GM18858 (cell line): ENCODE data around the gene MLST8.
A peak's percentile ranks its signal among the peaks of the same experiment; 100 is the strongest.
"Not testable (repeated sequence)": the region's sequence is repeated elsewhere in the genome, so short reads cannot be mapped to it uniquely, and the experiment has no call there.

Source experiments
- ATAC-seq: cut with Tn5 transposase; IDR thresholded peaks from one replicate; pipeline ENCODE4 v1.9.1; 2021; ENCODE audit not compliant: unreplicated experiment

MLST8 gene

DNA sequence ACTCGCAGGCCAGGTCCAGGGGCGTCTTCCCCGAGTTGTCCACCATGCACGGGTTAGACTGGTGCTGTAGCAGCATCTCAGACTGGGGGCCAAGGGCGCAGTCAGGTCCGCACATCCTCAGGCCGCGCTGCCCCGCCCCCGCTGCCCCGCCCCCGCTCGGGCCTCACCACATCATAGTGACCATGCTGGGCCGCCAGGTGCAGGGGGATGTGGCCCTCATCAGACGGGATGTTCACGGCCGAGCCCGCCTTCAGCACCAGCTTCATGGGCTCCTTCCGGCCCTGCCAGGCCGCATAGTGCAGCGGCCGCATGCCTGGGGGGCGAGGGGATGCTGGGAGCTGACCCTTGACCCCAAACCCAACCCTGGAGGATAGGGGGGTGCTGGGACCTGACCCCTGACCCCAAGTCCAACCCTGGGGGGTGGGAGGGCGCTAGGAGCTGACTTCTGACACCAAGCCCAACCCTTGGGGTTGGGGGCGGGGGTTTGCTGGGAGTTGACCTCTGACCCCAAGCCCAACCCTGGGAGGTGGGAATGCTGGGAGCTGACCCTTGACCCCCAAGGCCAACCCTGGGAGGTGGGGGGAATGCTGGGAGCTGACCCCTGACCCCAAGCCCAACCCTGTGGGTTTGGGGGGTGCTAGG is 15.9 kb upstream of the MLST8 start:
- no peak for ATAC-seq

DNA sequence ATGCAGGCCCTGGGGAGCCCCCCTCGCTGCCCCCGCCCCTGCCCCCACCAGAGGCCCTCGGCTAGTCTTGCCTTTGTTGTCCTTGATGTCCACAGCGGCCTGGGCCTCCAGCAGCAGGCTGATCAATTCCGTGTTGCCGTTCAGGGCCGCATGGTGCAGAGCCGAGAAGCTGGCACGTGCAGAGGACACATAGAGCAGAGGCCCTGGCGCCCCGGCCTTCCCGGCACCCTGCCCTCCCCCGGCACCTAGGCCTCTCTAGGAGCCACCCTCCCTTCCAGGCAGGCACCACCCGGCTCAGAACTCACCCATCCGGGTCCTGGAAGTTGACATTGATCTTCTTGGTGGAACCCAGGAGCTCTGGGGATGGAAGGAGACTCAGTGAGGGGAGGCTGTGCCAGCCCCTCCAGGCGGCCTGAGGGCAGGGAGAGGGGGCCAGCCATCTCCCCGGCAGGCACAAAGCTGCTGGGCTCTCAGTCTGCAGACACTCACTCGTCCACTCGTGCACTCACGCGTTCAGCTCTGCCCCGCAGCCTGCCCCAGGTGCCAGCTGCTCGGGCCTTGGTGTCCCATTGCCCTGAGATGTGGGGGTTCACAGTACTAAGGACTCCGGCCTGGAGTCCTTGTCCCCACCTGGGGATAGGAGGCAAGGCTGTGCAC is 15.1 kb upstream of the MLST8 start:
- no peak for ATAC-seq

DNA sequence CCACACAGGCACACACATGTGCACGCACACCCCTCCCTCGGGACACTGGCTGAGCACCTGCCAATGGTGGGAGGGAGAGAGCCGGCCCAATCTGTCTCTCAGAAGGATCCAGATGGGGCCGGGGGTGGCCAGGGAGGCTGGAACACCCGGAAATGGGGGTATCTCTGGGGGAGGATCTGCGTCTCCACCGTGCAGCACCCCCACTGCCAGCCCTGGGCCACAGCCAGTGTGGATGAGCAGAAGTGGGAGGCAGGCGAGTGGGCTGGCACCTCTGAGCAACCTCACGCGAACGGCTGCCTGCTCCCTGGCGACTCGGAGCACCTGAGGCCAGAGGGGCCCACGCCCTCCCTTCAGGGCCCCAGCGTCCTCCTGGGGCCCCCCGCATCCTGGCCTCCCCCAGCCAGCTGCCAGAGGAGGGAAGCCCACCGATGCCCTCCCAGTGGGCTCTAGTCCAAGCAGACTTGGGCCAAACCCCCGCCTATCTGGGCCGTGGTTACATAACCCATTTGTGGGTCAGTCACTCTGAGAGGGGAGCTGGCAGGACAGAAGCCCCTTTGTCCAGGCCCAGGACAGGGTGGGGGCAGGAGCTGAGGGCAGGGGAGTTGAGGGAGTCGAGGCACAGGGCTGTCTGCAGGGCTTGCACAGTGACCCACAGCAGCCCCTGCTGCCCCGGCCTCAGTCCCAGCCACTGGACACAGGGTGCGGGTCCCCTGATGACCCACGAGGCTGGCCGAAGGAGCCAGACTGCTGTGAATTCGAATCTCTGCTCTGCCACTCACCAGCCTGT is 14.4 kb upstream of the MLST8 start:
- no peak for ATAC-seq

DNA sequence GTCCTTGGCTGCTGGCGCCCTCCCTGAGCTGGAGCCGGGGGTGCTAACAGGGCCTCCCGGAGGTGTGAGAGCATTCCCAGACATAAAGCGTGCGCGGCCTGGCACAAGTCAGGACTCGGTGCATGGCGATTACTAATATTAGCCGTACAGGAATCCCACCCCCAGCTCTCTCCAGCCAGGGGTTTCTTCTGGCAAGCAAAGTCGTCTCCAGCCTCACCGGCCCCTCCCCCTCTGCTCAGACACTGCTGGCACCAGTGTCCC is 13.9 kb upstream of the MLST8 start:
- ATAC-seq: no peak

DNA sequence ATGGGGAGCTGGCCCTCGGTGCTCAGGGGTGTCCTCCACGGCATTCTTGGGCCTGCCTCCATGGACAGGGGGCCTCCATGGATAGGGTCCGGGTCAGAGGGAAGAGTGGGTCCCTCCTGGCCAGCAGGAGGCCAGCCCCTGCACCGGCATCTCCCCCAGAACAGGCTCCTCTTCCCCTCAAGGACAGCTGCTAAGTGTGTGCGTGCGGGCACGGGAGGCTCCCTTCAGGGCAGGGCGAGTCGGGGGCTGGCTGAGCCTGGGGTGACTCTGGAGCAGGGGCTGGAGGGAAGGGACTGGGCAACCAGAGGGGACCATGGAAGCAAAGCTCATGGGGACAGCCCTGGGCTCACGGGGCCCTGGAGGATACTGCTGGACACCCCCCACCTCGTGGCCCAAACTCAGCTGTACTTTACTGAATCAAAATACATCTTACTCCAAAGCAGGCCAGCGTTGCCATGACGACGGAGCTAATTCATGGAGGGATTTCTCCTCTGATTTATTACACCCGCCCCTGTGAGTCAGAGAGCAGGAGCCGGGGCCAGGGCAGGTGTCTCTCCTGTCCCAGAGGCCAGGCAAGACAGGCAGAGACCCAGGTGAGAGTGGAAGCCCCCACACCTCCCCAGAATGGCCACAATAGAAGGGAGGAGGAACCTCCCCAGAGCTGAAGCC is 11.0 kb upstream of the MLST8 start:
- ATAC-seq: no peak

DNA sequence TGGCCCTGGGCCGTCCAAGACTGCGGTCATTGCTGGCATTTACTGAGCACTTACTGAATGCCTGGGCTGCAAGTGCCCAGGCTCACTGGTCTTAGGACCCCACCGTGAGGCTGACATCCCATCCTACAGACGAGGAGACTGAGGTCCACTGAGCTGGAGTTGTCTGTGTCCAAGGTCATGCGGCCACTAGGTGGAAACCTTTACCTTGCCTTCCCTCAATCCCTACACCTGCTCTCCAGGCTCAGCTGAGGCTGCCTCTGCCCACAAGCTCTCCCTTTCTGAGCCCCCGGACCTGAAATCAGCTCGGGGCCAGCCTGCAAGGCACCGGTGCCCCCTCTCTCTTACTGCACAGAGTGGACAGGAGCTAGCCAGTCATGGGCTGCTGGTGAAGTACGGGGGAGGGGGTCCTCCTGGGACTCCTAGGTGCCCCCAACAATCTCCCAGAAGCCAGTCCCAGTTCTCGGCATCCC is 10.4 kb upstream of the MLST8 start:
- no peak for ATAC-seq

DNA sequence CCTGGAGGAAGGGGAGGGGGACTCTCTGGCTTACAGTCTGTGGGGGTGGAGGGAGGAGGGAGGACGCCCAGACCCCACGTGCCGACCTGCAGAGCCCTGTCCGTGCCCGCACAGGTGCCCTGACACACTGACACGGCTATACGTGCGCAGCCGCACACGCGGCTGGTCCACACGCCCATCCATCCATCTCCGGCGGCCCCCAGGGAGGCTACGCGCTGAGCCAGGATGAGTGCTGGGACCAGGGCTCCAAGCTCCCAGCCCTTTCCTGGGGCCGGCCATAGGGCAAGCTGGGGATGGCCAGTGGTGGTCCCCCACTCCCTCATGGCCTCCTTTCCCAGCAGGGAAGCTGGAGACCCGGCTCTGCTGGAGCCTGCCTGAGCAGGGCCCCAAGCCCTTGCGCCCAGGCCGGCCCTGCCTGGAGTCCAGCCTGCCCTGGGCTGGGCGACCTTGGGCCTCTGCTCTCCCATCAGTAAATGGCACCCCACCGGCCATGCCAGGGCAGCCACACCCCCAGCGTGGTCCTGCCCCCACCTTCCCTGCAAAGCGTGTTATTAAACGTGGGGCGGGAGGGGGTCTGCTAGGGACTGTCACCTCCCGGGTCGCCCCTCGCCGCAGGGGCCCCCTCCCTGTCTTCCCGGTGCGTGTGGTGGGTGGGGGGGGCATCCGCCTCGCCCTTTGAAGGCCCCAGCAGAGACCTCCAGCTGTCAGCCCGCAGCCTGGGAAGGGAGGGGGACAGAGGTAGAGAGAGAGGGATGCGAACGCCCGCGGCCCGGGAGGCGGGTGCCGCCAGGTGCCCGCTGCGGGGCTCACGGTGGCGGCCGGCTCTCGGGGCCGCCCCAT is 9.7 kb upstream of the MLST8 start:
- no peak for ATAC-seq

DNA sequence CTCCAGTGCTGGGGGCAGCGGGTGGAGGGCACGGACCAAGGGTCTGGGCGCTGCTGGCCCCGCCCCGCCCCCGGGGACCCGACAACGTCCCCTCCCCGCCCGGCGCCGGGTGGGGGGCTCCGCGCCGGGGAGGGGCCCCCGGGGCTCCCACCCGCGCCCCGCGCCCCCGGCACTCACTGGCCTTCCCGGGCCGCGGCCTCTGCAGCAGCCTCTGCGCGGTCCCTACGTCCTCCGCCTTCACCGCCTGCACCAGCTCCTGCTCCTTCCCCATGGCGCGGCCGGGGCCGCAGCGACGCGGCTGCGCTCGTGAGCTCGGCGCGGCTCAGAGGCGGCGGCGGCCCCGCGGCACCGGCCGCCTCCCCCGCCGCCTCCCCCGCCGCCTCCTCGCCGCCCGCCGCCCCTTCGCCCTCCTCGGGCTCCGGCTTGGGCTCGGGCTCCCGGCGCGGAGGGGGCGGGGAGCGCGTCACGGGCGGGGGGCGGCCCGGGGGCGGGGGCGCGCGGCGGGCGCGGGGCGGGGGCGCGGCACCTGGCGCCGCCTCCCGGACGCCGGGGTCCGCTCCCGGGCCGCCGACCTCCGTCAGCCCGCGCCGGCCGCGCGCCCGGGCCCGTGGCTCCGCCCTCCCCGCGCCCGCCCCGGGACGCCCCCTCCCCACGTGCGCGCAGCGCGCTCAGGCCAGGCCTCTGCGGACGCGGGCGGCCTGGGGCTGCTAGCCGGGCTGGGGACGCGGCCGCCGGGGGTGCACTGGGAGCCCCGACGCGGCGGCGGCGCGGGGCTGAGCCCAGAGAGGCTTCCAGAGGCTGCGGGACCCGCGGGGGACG is 8.9 kb upstream of the MLST8 start, which contains the start of gene CASKIN1:
TSS of gene CASKIN1 (minus strand) at position 444 of the 819 bp plus-strand sequence. CDS start at position 271, 173 bp downstream.
- ATAC-seq: no peak

DNA sequence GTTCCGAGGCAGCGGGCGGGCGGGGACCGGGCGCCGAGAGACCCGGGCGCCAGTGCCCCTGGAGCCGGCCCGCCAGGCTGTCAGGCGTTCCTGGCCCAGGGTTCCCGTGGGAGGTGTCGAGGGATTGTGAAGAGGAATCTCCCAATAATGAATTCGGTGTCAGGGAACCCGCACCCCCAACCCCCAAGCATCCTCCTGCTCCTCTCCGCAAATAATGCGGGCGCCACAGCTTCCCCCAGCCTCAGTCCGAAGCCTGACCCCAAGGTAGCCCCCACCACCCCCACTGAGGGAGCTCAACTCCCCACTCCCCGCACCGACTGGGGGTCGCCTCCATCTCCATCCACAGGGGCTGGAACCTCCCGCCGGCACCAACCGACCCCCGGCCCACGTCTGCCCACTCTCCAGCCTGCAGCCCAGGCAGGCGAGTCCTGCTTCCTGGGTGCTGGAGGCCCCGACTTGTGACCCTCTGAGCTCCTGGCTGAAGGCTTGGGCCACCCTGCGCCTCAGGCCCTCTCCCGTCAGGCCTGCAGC is 8.2 kb upstream of the MLST8 start:
- no peak for ATAC-seq

DNA sequence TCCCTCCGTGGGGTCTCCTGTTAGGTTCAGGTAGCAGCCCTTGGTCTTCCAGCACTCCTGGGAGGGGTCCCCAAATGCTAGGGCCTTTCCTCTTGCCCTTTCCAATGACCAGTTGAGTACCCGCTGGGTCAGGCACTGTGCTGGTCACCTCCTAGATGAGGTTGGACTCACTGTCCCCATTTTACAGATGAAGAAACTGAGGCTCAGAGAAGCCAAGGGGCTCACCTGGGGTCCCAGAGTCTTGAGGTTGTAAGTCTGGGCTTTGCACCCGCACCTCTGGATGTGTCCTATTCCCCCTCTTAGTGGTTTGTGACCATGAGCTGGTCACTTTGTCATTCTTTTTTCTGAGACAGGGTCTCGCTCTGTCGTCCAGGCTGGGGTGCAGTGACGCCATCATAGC is 7.5 kb upstream of the MLST8 start:
- no peak for ATAC-seq

DNA sequence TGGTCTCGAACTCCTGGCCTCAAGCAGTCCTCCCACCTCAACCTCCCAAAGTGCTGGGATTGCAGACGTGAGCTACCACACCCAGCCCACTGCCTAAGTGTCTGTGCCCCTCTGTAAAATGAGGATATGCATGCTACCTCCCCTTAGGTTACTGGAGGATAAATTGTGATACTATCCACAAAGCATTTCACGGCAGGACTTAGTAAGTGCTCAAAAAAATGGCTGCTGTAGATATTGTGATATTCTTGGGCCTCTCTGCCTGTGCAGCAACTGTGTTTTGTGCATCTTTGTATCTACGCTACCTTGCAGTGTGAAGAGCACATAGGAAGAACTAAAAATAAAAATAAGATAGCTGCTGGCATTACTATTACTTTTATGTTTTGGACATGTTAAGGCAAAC is 7.0 kb upstream of the MLST8 start:
- ATAC-seq: no peak

DNA sequence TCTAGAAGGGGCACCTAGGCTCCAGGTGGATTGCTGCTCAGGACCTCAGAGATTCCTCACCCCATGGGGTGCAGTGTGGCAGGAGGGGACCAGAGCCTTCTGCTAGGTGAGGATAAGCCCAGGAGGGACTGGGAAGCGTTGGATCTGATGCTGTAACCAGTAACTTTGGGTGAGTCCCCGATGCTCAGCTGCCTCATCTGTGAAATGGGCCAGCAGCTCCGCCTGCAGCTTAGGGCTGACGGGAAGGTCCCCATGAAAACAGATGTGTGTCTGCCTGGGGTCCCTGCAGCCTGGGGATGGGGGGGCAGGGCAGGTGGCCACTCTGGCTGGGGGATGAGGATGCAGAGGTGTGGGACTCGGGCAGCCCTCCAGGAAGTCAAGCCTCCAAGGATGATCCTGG is 6.2 kb upstream of the MLST8 start:
- ATAC-seq: no peak

DNA sequence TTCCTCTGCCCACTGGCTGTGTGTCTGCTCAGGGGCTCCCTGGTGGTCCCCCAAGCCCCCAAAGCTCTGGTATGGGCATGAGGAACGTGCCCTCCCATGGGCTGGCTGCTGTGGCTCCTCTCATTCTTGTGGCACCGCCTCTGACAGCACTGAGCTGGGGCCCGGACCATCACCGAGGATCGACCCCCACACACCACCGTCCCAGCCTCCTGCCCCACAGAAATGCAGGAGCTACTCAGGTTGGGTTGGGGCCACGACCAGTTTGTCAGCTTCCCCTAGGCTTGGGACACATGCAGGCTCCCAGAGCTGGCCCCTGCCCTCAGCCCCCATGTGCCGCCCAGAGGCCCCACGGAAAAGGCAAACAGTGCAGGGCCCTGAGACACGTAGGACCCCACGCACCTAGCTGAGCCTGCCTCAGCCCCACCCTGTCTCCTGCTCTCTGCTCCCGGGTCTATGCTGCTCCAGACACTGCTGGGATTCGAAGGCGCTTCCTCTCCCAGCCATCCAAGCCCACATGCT is 5.6 kb upstream of the MLST8 start:
- ATAC-seq: no peak

DNA sequence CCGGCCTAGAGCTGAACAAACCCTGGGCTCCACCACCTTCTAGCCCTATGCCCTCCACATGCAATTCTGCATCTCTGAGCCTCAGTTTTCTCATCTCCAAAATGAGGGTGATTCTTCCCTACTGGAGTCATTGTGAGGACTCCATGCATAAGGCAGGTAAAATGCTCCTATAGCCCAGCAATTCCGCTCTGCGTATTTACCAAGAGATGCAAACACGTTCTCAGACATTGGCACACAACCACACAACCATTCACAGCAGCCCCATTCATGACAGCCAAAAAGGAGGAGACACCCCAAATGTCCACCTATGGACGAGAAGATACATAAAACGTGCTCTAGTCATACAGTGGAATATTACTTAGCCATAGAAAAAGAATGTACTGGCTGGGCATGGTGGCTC is 4.9 kb upstream of the MLST8 start:
- ATAC-seq: no peak

DNA sequence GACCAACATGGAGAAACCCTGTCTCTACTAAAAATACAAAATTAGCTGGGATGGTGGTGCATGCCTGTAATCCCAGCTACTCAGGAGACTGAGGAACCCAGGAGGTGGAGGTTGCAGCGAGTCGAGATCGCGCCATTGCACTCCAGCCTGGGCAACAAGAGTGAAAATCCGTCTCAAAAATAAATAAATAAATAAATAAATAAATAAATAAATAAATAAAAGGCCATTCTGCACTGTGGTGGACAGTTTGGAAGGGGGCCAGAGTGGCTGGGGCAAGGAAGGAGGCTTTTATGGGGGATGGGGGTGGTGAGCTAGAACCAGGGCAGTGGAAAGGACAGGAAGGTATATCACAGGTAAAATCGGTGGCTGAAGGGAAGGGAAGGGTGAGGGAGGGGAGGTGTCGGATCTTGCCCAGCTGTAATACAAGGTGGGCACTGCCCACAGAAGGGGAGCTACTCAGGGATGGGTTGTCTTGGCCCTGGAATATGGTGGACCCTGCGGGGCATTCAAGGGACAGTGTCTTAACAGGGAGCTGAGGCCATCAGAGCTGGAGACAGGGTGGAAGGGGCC is 2.0 kb upstream of the MLST8 start:
- not testable (repeated sequence) for ATAC-seq

DNA sequence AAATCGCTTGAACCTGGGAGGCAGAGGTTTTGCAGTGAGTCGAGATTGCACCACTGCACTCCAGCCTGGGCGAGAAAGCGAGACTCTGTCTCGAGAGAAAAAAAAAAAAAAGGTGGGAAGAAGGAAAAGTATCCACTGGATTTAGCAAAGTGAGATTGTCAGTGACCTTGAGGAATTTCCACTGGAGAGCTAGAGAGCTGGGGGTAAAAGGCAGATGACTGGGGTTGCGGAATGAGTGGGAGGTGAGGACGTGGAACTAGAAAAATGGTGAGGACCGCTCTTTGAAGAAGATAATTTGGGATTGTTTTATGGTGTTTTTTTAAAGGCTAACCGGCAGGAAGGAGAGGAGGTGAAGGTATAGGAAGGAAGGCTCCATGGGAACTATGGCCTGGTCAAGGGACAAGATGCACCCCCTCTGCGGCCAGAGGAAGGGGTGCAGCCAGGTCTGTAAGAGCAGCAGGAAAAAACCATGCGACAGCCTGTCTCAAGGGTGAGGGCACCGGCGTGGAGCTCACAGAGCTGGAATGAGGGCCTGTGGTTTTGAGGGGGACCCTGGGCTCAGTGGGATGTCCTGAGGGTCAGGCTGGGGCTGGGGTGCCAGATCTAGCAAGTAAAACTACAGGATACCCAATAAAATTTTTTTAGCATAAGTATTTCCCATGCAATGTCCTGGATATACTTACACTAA is 694 bp upstream of the MLST8 start:
- no peak for ATAC-seq

DNA sequence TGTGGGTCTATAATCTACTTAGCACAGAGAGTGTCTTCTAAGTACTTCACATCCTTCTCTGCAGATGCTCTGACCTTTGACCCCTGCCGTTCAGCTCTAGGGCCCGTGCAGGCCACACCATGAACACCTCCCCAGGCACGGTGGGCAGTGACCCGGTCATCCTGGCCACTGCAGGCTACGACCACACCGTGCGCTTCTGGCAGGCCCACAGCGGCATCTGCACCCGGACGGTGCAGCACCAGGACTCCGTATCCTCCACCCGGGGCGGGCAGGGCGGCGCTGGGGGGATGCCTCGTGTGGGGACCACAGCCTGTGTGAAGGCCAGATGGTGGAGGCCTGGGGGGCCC is 686 bp downstream of the MLST8 start:
- ATAC-seq: peak; percentile 5

DNA sequence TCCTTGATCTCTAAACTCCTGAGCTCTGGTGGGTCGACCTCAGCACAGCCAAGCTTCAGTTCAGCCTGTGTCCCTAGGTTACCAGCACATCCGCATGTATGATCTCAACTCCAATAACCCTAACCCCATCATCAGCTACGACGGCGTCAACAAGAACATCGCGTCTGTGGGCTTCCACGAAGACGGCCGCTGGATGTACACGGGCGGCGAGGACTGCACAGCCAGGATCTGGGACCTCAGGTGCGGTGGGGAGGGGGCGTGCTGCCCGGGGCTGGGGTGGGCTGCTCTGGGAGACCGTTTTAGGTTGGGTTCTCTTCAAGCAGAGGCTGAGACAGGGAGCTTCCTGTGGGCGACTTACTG is 1.1 kb downstream of the MLST8 start:
- no peak for ATAC-seq
